Neural cell (in vitro differentiated cells): ENCODE data around the gene C2CD2. TPM values are rescaled to one million over a fixed set of nuclear protein-coding genes. Genes with fewer than 3 reads are reported as not detected.

Source experiments
- H2AFZ ChIP-seq: fragments of 200-600, 300-800 bp; sonication (generic), shearing (Covaris generic); 2 replicates; pipeline ENCODE4 v1.6.0; 2014; ENCODE audit warnings: low read depth, mild to moderate bottlenecking, antibody characterized with exemption, low read length, moderate library complexity
- H3F3A ChIP-seq: fragments of 200-600 bp; shearing (Covaris generic); 2 replicates; pipeline ENCODE4 v1.6.1; 2016; ENCODE audit warnings: mild to moderate bottlenecking, moderate library complexity, mixed read lengths, antibody characterized with exemption, low read length; ENCODE audit not compliant: insufficient read depth, poor library complexity, severe bottlenecking
- H3K27ac ChIP-seq: fragments of 200-600, 300-800 bp; sonication (generic), shearing (Covaris generic); 2 replicates; pipeline ENCODE4 v1.5.1; 2014; ENCODE audit warnings: mild to moderate bottlenecking, low read length, moderate library complexity
- H3K27me3 ChIP-seq: fragments of 300-800, 200-600 bp; sonication (generic), shearing (Covaris generic); 2 replicates; pipeline ENCODE4 v1.6.0; 2014; ENCODE audit warnings: mild to moderate bottlenecking, low read depth, low read length, moderate library complexity; ENCODE audit not compliant: insufficient read depth
- H3K36me3 ChIP-seq: fragments of 300-800, 200-600 bp; sonication (generic), shearing (Covaris generic); 2 replicates; pipeline ENCODE4 v1.5.1; 2014; ENCODE audit warnings: mild to moderate bottlenecking, antibody characterized with exemption, low read length, moderate library complexity; ENCODE audit not compliant: insufficient read depth
- H3K4me2 ChIP-seq: fragments of 300-800, 200-600 bp; sonication (generic), shearing (Covaris generic); 2 replicates; pipeline ENCODE4 v1.6.0; 2014; ENCODE audit warnings: mild to moderate bottlenecking, low read length
- H3K4me3 ChIP-seq: fragments of 300-800, 200-600 bp; sonication (generic), shearing (Covaris generic); 2 replicates; pipeline ENCODE4 v1.5.1; 2014; ENCODE audit warnings: mild to moderate bottlenecking, low read length, moderate library complexity
- H3K79me2 ChIP-seq: fragments of 200-600 bp; shearing (Covaris generic); replicated peaks from 2 replicates; pipeline ENCODE4 v1.6.0; 2014; ENCODE audit warnings: mild to moderate bottlenecking, low read length, moderate library complexity; ENCODE audit not compliant: insufficient read depth
- H3K9ac ChIP-seq: fragments of 300-800, 200-600 bp; sonication (generic), shearing (Covaris generic); 2 replicates; pipeline ENCODE4 v1.6.1; 2016; ENCODE audit warnings: mild to moderate bottlenecking, low read length, mixed read lengths
- H3K9me2 ChIP-seq: fragments of 200-600 bp; shearing (Covaris generic); 2 replicates; pipeline ENCODE4 v1.6.1; 2016; ENCODE audit warnings: mild to moderate bottlenecking, low read length, mixed read lengths; ENCODE audit not compliant: insufficient read depth
- H3K9me3 ChIP-seq: fragments of 200-600, 300-800 bp; sonication (generic), shearing (Covaris generic); 2 replicates; pipeline ENCODE4 v1.6.1; 2016; ENCODE audit warnings: mild to moderate bottlenecking, mixed run types, low read length, moderate library complexity, mixed read lengths
- H4K20me1 ChIP-seq: fragments of 200-600 bp; shearing (Covaris generic); 2 replicates; pipeline ENCODE4 v1.6.1; 2016; ENCODE audit warnings: mild to moderate bottlenecking, mixed run types; ENCODE audit not compliant: insufficient read depth
- CTCF ChIP-seq: fragments of 450-650 bp; IDR thresholded peaks from 2 replicates; pipeline ENCODE4 v1.5.1; 2014; ENCODE audit warnings: antibody characterized with exemption, mild to moderate bottlenecking, moderate library complexity; ENCODE audit not compliant: poor library complexity, severe bottlenecking
- EP300 ChIP-seq: fragments of 450-650 bp; conservative IDR thresholded peaks from 2 replicates; pipeline ENCODE4 v1.6.1; 2014; ENCODE audit warnings: antibody characterized with exemption, mild to moderate bottlenecking, moderate library complexity; ENCODE audit not compliant: poor library complexity, severe bottlenecking
- EZH2 ChIP-seq: fragments of 200-600, 300-800 bp; shearing (Covaris generic), sonication (generic); IDR thresholded peaks from 2 replicates; pipeline ENCODE4 v1.6.1; 2014; ENCODE audit warnings: antibody characterized with exemption, low read length, borderline replicate concordance, mild to moderate bottlenecking; ENCODE audit not compliant: insufficient read depth, poor library complexity, severe bottlenecking
- MXI1 ChIP-seq: fragments of 450-650 bp; conservative IDR thresholded peaks from 2 replicates; pipeline ENCODE4 v1.6.1; 2014; ENCODE audit warnings: antibody characterized with exemption, mild to moderate bottlenecking; ENCODE audit not compliant: poor library complexity, severe bottlenecking
- POLR2AphosphoS5 ChIP-seq: IDR thresholded peaks from 2 replicates; pipeline ENCODE4 v1.6.1; 2012
- RAD21 ChIP-seq: fragments of 450-650 bp; conservative IDR thresholded peaks from 2 replicates; pipeline ENCODE4 v1.6.1; 2014; ENCODE audit warnings: antibody characterized with exemption, mild to moderate bottlenecking, moderate library complexity
- REST ChIP-seq: IDR thresholded peaks from 2 replicates; pipeline ENCODE4 v1.6.1; 2012; ENCODE audit warnings: borderline replicate concordance
- SMC3 ChIP-seq: fragments of 450-650 bp; conservative IDR thresholded peaks from 2 replicates; pipeline ENCODE4 v1.6.1; 2014; ENCODE audit warnings: antibody characterized with exemption, mild to moderate bottlenecking, moderate library complexity; ENCODE audit not compliant: poor library complexity
- TAF1 ChIP-seq: IDR thresholded peaks from 2 replicates; pipeline ENCODE4 v1.6.1; 2012; ENCODE audit warnings: low read depth
- polyA plus RNA-seq: library from polyadenylated mRNA; depleted of rRNA; stranded (reverse); fragments of >200 nt; gene quantifications from 2 replicates; pipeline ENCODE4 v1.2.3, GENCODE V29; 2014

C2CD2 gene
- polyA plus RNA-seq, 1 donor from 2014 or later: 0.88 TPM

GRCh38 chr21:41973861-41974751 is 20.3 kb upstream of the C2CD2 start:
- no peak overlapping the region for H2AFZ ChIP-seq
- no peak overlapping the region for H3K4me2 ChIP-seq
- no peaks in the 10 kb centered on the region for H3K9me2 ChIP-seq
- peaks cover 3% of the 10 kb centered on the region for H3K9me3 ChIP-seq
- no peak overlapping the region for H3K4me3 ChIP-seq
- H3K9ac ChIP-seq: no peak overlapping the region
- no peak overlapping the region for H3K27ac ChIP-seq
- no peaks in the 10 kb centered on the region for H3K79me2 ChIP-seq
- TF ChIP-seq EZH2 (no peak), EP300 (no peak), POLR2AphosphoS5 (no peak), CTCF (no peak), REST (no peak), RAD21 (no peak), MXI1 (no peak)
- no peaks in the 10 kb centered on the region for H4K20me1 ChIP-seq
- no peaks in the 10 kb centered on the region for H3F3A ChIP-seq
- H3K36me3 ChIP-seq: no peaks in the 10 kb centered on the region
- H3K27me3 ChIP-seq: no peaks in the 10 kb centered on the region

GRCh38 chr21:41973427-41973831 is 19.6 kb upstream of the C2CD2 start:
- no peaks in the 10 kb centered on the region for H3K79me2 ChIP-seq
- H2AFZ ChIP-seq: no peak overlapping the region
- no peak overlapping the region for H3K9ac ChIP-seq
- H3K9me2 ChIP-seq: no peaks in the 10 kb centered on the region
- no peak overlapping the region for H3K4me2 ChIP-seq
- H3K36me3 ChIP-seq: no peaks in the 10 kb centered on the region
- no peaks in the 10 kb centered on the region for H3F3A ChIP-seq
- no peak overlapping the region for H3K27ac ChIP-seq
- no peaks in the 10 kb centered on the region for H3K27me3 ChIP-seq
- no peak overlapping the region for H3K4me3 ChIP-seq
- no peaks in the 10 kb centered on the region for H4K20me1 ChIP-seq
- no peak for TF ChIP-seq REST
- TF ChIP-seq EZH2: no peak
- no peak for TF ChIP-seq TAF1
- no peak for TF ChIP-seq EP300
- TF ChIP-seq RAD21: no peak
- no peak for TF ChIP-seq SMC3
- peaks cover 3% of the 10 kb centered on the region for H3K9me3 ChIP-seq
